ENCODE measurements around the gene CDH13.

DNA sequence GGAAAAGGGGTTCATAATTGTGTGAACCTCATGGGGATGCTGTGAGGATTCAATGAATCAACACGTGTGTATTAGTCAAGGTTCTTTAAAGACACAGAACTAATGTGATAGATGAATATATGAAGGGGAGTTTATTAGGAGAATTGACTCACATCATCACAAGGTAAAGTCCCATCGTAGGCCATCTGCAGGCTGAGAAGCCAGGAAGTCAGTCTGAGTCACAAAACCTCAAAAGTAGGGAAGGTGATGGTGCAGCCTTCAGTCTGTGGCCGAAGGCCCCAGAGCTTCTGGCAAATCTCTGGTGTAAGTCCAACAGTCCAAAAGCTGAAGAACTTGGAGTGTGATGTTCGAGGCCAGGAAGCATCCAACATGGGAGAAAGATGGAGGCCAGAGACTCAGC lies 413.4 kb downstream of the CDH13 start:
- TF ChIP-seq POLR2AphosphoS5 (IDR thresholded peaks at IDR 0.05; ENCODE audit: borderline replicate concordance, low read depth, low read length) (no peak), EZH2 (IDR thresholded peaks at IDR 0.05) (no peak), FOXP2 (optimal IDR thresholded peaks at IDR 0.05; ENCODE audit: control extremely low read depth, extremely low read length, insufficient read depth) (no peak)

All from SK-N-MC (cell line).